Measurements from ENCODE around the gene GRID2.

GRID2 gene

GRCh38 chr4:93063325-93063724 lies 759.6 kb downstream of the GRID2 start:
- Histone ChIP-seq H3K9ac (ENCODE audit: low read length) (no peak overlapping the region), H3K4me3 (ENCODE audit: low read depth, low read length) (no peak overlapping the region), H3K27ac (ENCODE audit: low read depth, low read length) (no peak overlapping the region), H3K9me3 (ENCODE audit: control insufficient read depth, insufficient read depth, low read depth, low read length) (no peaks in the 10 kb centered on the region), H3K4me1 (ENCODE audit: control insufficient read depth, insufficient read depth, low read length) (no peaks in the 10 kb centered on the region; the same call in 1 of the 2 replicates), H3K27me3 (ENCODE audit: control insufficient read depth, insufficient read depth, low read length) (no peaks in the 10 kb centered on the region), H3K36me3 (ENCODE audit: control insufficient read depth, insufficient read depth, low read length) (no peaks in the 10 kb centered on the region)

DNA sequence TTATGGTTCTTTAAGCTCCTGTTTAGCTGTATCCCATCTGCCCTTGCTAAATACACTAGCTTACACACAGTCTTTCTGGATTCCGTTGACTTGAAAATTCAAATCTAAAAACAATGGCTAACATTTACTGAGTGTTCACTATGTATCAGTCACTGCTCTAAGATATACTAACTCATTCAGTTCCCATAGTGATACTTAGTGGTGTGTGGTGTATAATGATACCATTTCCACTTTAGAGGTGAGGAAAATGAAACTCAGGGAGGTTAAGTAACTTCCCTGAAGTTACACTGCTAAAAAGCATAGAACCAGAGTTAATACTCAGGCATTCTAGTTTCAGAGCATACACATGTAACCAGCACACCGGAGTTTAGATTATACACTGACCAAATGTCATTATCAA lies 762.0 kb downstream of the GRID2 start:
- Histone ChIP-seq H3K4me3 (ENCODE audit: low read depth, low read length) (no peak overlapping the region), H3K27ac (ENCODE audit: low read depth, low read length) (no peak overlapping the region), H3K9me3 (ENCODE audit: control insufficient read depth, insufficient read depth, low read depth, low read length) (no peaks in the 10 kb centered on the region), H3K36me3 (ENCODE audit: control insufficient read depth, insufficient read depth, low read length) (no peaks in the 10 kb centered on the region), H3K27me3 (ENCODE audit: control insufficient read depth, insufficient read depth, low read length) (no peaks in the 10 kb centered on the region), H3K4me1 (ENCODE audit: control insufficient read depth, insufficient read depth, low read length) (no peaks in the 10 kb centered on the region; the same call in 1 of the 2 replicates), H3K9ac (ENCODE audit: low read length) (no peak overlapping the region)

DNA sequence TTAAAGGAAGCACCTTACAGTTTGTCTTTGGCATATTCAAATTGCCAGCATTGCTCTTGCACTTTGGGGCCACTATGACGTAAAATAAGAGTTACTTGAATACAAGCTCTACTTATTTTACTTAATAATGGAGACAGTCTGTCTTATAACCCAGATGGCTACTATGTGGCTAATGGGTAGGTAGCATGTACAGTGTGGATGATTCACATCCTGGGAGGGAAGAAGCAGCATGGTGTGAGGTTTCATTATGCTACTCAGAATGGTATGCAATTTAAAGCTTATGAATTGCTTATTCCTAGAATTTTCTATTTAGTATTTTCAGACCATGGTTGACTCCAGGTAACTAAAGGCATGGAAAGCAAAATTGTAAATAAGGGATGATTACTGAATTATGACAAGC lies 763.0 kb downstream of the GRID2 start:
- Histone ChIP-seq H3K4me1 (ENCODE audit: control insufficient read depth, insufficient read depth, low read length) (no peaks in the 10 kb centered on the region; the same call in 1 of the 2 replicates), H3K9me3 (ENCODE audit: control insufficient read depth, insufficient read depth, low read depth, low read length) (no peaks in the 10 kb centered on the region), H3K27me3 (ENCODE audit: control insufficient read depth, insufficient read depth, low read length) (no peaks in the 10 kb centered on the region), H3K36me3 (ENCODE audit: control insufficient read depth, insufficient read depth, low read length) (no peaks in the 10 kb centered on the region), H3K27ac (ENCODE audit: low read depth, low read length) (no peak overlapping the region), H3K4me3 (ENCODE audit: low read depth, low read length) (no peak overlapping the region), H3K9ac (ENCODE audit: low read length) (no peak overlapping the region)

DNA sequence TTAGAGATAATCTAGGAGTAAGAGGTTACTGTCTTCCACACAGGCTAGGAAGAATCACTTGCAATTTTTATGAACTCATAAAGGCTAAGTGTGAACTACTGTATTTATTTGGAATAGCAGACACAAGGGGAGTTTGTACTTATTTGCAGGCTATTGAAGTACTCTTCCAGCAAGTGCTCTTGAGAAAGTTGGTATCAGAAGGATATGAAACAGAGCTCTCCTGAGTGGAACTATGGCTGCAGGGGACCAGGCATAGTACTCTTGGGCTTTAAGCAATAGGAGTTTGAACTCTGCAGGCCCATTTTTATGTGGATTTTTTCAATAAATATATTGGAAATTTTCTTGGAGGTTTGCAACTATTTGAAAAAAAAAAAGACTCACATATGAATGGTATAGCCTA lies 768.5 kb downstream of the GRID2 start:
- no peaks in the 10 kb centered on the region for H3K9me3 ChIP-seq (ENCODE audit: control insufficient read depth, insufficient read depth, low read depth, low read length)
- H3K27me3 ChIP-seq (ENCODE audit: control insufficient read depth, insufficient read depth, low read length) = no peaks in the 10 kb centered on the region
- H3K4me3 ChIP-seq (ENCODE audit: low read depth, low read length) = no peak overlapping the region
- H3K4me1 ChIP-seq (ENCODE audit: control insufficient read depth, insufficient read depth, low read length) = no peaks in the 10 kb centered on the region
- no peak overlapping the region for H3K27ac ChIP-seq (ENCODE audit: low read depth, low read length)
- no peaks in the 10 kb centered on the region for H3K36me3 ChIP-seq (ENCODE audit: control insufficient read depth, insufficient read depth, low read length)
- no peak overlapping the region for H3K9ac ChIP-seq (ENCODE audit: low read length)

DNA sequence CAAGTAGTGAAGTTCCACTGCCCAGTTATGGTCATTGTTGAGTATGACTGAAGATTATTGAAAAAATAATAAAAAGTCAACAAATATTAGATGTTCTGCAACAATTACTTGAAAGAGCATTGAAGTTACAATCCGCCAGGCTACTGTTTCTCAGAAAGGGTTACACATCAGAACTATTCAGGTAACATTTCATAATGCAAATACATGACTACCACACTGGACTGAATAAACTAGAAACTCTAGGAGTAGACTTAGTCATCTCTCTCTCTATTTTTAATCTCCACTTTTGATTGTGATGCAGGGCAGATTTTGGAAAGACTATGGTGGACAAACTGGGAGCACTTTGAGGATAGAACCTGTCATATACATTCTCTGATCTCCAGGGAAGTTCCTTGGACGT lies 776.5 kb downstream of the GRID2 start:
- Histone ChIP-seq H3K9ac (ENCODE audit: low read length) (no peak overlapping the region), H3K27me3 (ENCODE audit: control insufficient read depth, insufficient read depth, low read length) (no peaks in the 10 kb centered on the region), H3K27ac (ENCODE audit: low read depth, low read length) (no peak overlapping the region), H3K36me3 (ENCODE audit: control insufficient read depth, insufficient read depth, low read length) (no peaks in the 10 kb centered on the region; the same call in 1 of the 2 replicates), H3K4me1 (ENCODE audit: control insufficient read depth, insufficient read depth, low read length) (peaks cover 10% of the 10 kb centered on the region; the same call in 1 of the 2 replicates), H3K9me3 (ENCODE audit: control insufficient read depth, insufficient read depth, low read depth, low read length) (no peaks in the 10 kb centered on the region), H3K4me3 (ENCODE audit: low read depth, low read length) (no peak overlapping the region)

- H3K4me1 ChIP-seq (ENCODE audit: control insufficient read depth, insufficient read depth, low read length) = peaks cover 10% of the 10 kb centered on the region; the same call in 1 of the 2 replicates
- H3K27me3 ChIP-seq (ENCODE audit: control insufficient read depth, insufficient read depth, low read length) = no peaks in the 10 kb centered on the region
- H3K9me3 ChIP-seq (ENCODE audit: control insufficient read depth, insufficient read depth, low read depth, low read length) = no peaks in the 10 kb centered on the region
- H3K27ac ChIP-seq (ENCODE audit: low read depth, low read length) = peak overlapping the region; percentile 75
- no peak overlapping the region for H3K4me3 ChIP-seq (ENCODE audit: low read depth, low read length)
- H3K9ac ChIP-seq (ENCODE audit: low read length) = no peak overlapping the region
- no peaks in the 10 kb centered on the region; the same call in 1 of the 2 replicates for H3K36me3 ChIP-seq (ENCODE audit: control insufficient read depth, insufficient read depth, low read length)
These were observed 781.0 kb downstream of the GRID2 start for GRCh38 chr4:93084599-93085305.

DNA sequence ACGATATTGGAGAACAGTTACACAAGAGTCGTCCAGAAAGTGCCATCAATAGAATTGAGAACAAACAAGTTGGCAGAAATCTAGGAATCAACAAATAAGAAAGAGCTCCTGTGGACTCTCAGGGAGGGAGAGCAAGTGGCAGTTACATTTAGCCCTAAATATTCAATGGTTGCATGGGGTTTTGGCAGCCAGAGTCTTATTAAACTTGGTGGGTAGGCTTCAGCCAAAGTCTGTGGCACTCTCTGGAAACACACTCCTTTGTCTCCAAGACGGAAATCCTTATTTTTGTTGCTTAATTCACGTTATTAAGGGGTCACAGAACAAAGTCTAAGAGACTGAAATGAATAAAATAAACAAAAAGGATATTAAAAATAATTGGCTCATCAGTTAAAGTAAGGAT lies 782.6 kb downstream of the GRID2 start:
- Histone ChIP-seq H3K36me3 (ENCODE audit: control insufficient read depth, insufficient read depth, low read length) (no peaks in the 10 kb centered on the region; the same call in 1 of the 2 replicates), H3K27ac (ENCODE audit: low read depth, low read length) (no peak overlapping the region), H3K4me1 (ENCODE audit: control insufficient read depth, insufficient read depth, low read length) (peaks cover 10% of the 10 kb centered on the region; the same call in 1 of the 2 replicates), H3K4me3 (ENCODE audit: low read depth, low read length) (no peak overlapping the region), H3K9me3 (ENCODE audit: control insufficient read depth, insufficient read depth, low read depth, low read length) (no peaks in the 10 kb centered on the region), H3K27me3 (ENCODE audit: control insufficient read depth, insufficient read depth, low read length) (no peaks in the 10 kb centered on the region), H3K9ac (ENCODE audit: low read length) (no peak overlapping the region)

- Histone ChIP-seq H3K9me3 (ENCODE audit: control insufficient read depth, insufficient read depth, low read depth, low read length) (no peaks in the 10 kb centered on the region), H3K36me3 (ENCODE audit: control insufficient read depth, insufficient read depth, low read length) (no peaks in the 10 kb centered on the region), H3K27me3 (ENCODE audit: control insufficient read depth, insufficient read depth, low read length) (no peaks in the 10 kb centered on the region), H3K27ac (ENCODE audit: low read depth, low read length) (no peak overlapping the region), H3K9ac (ENCODE audit: low read length) (no peak overlapping the region), H3K4me3 (ENCODE audit: low read depth, low read length) (no peak overlapping the region), H3K4me1 (ENCODE audit: control insufficient read depth, insufficient read depth, low read length) (no peaks in the 10 kb centered on the region)
These were observed 789.0 kb downstream of the GRID2 start for GRCh38 chr4:93092765-93093164.

- Histone ChIP-seq H3K4me3 (ENCODE audit: low read depth, low read length) (no peak overlapping the region), H3K36me3 (ENCODE audit: control insufficient read depth, insufficient read depth, low read length) (no peaks in the 10 kb centered on the region), H3K9ac (ENCODE audit: low read length) (no peak overlapping the region), H3K9me3 (ENCODE audit: control insufficient read depth, insufficient read depth, low read depth, low read length) (no peaks in the 10 kb centered on the region), H3K27ac (ENCODE audit: low read depth, low read length) (no peak overlapping the region), H3K27me3 (ENCODE audit: control insufficient read depth, insufficient read depth, low read length) (no peaks in the 10 kb centered on the region), H3K4me1 (ENCODE audit: control insufficient read depth, insufficient read depth, low read length) (no peaks in the 10 kb centered on the region)
These were observed 799.3 kb downstream of the GRID2 start for GRCh38 chr4:93103042-93103441.

DNA sequence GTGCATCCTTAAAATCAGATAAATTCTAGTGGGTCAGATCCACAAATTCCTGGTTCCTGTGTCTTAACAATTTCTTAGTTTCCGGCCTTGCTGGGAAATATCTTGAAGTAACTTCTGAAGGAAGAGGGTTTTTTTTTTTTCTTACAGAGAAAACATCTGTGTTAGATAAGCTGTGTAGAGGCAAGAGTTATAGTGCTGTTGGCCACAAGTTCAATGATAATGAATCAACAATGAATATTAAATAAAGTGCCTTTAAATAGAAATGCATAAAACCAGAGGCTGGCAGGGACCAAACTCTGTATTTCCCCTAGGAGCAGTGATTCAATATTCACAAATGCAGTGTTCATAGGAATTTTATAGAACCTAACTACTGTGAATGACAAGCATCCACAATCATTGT lies 812.9 kb downstream of the GRID2 start:
- no peaks in the 10 kb centered on the region for H3K27me3 ChIP-seq (ENCODE audit: control insufficient read depth, insufficient read depth, low read length)
- no peak overlapping the region for H3K9ac ChIP-seq (ENCODE audit: low read length)
- no peak overlapping the region for H3K4me3 ChIP-seq (ENCODE audit: low read depth, low read length)

DNA sequence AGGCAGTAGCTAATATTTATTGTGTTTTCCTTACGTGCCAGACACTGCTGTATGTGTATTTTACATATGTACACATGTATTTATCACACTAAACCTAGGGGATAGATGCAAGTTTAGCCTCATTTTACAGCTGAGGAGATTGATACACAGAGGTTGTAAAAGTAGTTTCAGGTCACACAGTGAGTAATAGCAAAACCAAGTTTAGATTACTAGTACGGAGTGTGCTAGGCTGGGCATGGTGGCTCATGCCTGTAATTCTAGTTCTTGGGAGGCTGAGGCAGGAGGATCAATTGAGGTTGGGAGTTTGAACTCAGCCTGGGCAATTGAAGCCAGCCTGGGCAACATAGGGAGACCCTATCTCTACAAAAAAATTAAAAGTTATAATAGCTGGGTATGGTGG lies 823.7 kb downstream of the GRID2 start:
- Histone ChIP-seq H3K4me1 (ENCODE audit: control insufficient read depth, insufficient read depth, low read length) (peaks cover 10% of the 10 kb centered on the region; the same call in 1 of the 2 replicates), H3K27me3 (ENCODE audit: control insufficient read depth, insufficient read depth, low read length) (no peaks in the 10 kb centered on the region), H3K4me3 (ENCODE audit: low read depth, low read length) (no peak overlapping the region), H3K9ac (ENCODE audit: low read length) (no peak overlapping the region), H3K36me3 (ENCODE audit: control insufficient read depth, insufficient read depth, low read length) (no peaks in the 10 kb centered on the region), H3K27ac (ENCODE audit: low read depth, low read length) (no peak overlapping the region), H3K9me3 (ENCODE audit: control insufficient read depth, insufficient read depth, low read depth, low read length) (no peaks in the 10 kb centered on the region)

More for the DNA sequence above, 812.9 kb downstream of the GRID2 start:
- Histone ChIP-seq H3K4me1 (ENCODE audit: control insufficient read depth, insufficient read depth, low read length) (peaks cover 10% of the 10 kb centered on the region; the same call in 1 of the 2 replicates), H3K36me3 (ENCODE audit: control insufficient read depth, insufficient read depth, low read length) (peaks cover 4% of the 10 kb centered on the region; the same call in 1 of the 2 replicates), H3K27ac (ENCODE audit: low read depth, low read length) (no peak overlapping the region), H3K9me3 (ENCODE audit: control insufficient read depth, insufficient read depth, low read depth, low read length) (no peaks in the 10 kb centered on the region)
